ENCODE data around the gene TUBB8.
A peak's percentile ranks its signal among the peaks of the same experiment; 100 is the strongest.
"Not testable (repeated sequence)": the region's sequence is repeated elsewhere in the genome, so short reads cannot be mapped to it uniquely, and the experiment has no call there.

The TUBB8 gene

GRCh38 chr10:13315-13635 is 35.8 kb downstream of the TUBB8 start:
- not testable (repeated sequence) for DNase-seq

- not testable (repeated sequence) for DNase-seq
Observed at GRCh38 chr10:12444-13314, 36.4 kb downstream of the TUBB8 start.

GRCh38 chr10:11260-11659 is 37.8 kb downstream of the TUBB8 start:
- DNase-seq = not testable (repeated sequence)

GRCh38 chr10:10261-10971 is 38.7 kb downstream of the TUBB8 start:
- DNase-seq = peak; percentile 21

All from activated T-cell treated with anti-CD3 and anti-CD28 coated beads for 4 hours (primary cell).